NCI-H2196 (cell line): ENCODE results near the gene TIMMDC1.

Experiments
- DNase-seq: peaks from one replicate; lab custom pipeline; 2025; ENCODE audit not compliant: unreplicated experiment; lab: John Stamatoyannopoulos, UW

Gene TIMMDC1

GRCh38 chr3:119498186-119499011 lies at the start of gene TIMMDC1:
Gene TIMMDC1 (plus strand): TSS chr3:119498547. CDS start chr3:119498734, 187 bp downstream.
- DNase-seq: peak; percentile 100

DNA sequence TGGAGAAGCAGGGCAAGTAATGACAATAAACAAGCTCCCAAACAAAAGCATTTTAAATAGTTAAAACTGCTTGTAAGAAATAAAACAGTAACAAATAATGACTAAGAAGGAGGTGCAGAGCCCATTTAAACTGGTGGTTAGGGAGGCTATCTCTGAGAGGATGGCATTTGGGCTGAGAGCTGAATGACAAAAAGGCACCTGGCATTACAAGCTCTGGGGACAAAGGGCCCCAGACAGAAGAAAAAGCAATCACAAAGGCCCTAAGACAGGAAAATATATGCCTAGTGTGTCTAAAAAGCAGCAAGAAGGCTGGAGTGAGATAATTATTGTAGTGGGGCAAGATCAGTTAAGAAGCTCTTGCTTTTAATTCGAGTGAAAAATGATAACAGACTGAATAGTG lies 44.5 kb upstream of the TIMMDC1 start:
- no peak for DNase-seq

GRCh38 chr3:119456469-119456868 lies 41.9 kb upstream of the TIMMDC1 start:
- no peak for DNase-seq

- no peak for DNase-seq
Observed at GRCh38 chr3:119457246-119457645, 41.1 kb upstream of the TIMMDC1 start.

- DNase-seq: peak; percentile 100
Observed at GRCh38 chr3:119463171-119464169, 34.9 kb upstream of the TIMMDC1 start, which contains the start of gene TMEM39A. Gene TMEM39A (minus strand): TSS chr3:119463615. CDS start chr3:119462074, 1,541 bp downstream.

GRCh38 chr3:119468041-119468440 lies 30.3 kb upstream of the TIMMDC1 start:
- DNase-seq: no peak

DNA sequence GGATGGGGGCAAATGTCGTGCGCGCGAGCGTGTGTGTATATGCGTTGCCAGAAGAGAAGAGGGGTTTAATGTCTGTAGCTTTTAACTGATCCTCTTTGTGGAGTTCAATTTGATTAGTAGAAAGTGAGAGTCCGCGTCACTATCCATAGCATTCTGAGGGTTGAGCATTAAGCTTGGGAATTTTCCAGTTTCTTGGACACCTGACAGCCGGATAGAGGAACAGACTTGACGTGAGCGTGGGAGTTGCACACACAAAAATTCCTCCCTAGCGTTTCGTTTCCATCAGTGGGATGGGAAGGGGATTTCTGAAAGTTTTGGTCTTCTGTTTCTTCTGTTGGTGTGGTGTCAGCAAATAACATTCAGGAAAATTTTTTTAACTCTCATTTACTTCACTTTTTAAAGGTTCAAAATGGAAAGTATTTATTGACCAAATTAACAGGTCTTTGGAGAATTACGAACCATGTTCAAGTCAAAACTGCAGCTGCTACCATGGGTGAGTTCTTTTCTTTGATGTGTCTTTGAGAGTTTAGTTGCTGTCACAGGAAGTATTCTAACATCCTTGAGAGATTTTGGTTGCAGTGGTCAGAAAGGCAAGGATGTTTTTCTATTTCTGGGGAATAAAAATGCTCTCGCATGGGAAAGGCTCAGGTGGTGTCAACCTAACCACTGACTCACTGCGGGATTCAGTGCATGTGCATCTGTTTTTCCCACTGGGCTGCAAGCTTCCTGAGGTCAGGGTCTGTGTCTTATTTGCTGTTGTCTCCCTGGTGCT lies 28.7 kb upstream of the TIMMDC1 start:
- no peak for DNase-seq

GRCh38 chr3:119470866-119471265 lies 27.5 kb upstream of the TIMMDC1 start:
- no peak for DNase-seq

DNA sequence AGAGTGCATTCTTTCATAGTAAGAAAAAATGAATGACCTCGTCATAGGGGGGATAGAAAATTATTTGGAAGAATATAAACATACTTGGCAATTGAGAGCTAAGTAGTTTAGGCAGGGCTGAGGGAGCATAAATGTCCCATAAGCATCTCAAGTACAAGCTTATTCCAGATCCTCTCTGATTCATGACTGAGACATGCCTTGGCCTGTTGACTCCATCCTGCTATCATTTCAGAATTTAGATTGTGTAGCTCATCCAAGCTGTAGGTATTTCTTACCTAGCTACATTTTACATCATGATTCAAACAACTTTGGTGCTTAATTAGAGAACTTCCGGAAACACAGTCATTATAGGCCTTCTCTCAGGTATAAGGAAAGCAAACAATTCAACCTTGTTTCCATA lies 17.3 kb upstream of the TIMMDC1 start:
- no peak for DNase-seq

- no peak for DNase-seq
Observed at GRCh38 chr3:119483101-119483500, 15.2 kb upstream of the TIMMDC1 start.

DNA sequence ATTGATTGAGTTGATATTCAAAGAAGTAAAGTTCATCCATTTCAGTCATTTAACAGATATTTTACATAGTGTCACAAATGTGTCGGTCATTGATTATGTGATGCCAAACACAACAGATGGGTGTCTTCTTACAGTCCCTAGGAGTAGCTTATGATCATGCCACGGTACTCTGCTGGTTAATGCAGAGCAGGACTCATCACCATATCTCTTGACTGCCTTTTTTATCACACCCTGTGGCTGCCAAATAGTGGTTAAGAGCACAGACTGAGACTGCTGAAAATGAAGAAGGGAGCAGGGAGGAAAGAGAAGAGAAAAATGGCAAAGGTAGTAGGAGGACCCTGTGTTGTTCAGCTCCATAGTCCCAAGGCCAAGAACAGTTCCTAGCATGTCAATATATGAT lies 12.8 kb upstream of the TIMMDC1 start:
- DNase-seq: no peak

DNA sequence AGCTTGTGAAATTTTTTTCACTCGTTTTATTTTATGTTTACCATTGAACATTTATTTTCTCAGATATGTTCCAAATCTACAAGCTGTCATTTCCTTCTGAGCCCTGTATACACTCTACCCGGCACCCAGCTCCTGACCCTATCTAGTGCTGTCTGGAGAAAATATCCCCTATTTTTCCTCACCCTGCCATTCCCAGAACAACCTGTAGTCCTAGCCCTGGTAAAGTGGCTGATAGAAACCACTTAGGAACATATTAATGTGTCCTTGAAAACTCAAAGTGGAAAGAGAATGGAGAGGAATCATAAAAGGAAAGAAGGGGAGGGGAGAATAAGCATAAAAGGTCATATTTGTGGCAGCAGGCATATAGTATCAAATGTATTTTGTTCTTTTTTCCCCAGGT lies 8.2 kb upstream of the TIMMDC1 start:
- DNase-seq: no peak

DNA sequence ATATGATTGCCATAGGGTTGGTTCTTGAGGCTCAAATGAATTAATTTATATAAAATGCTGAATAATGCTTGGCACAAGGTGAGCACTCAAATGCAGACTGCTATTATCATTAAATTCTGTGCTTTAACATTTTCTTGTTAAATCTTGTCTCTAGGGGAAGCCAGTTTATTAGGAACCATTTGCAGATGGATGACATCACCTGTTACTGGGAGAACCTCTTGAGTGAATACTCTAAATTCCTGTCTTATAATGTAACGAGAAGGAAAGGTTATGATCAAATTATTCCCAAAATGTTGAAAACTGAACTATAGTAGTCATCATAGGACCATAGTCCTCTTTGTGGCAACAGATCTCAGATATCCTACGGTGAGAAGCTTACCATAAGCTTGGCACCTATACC lies 6.2 kb upstream of the TIMMDC1 start:
- no peak for DNase-seq

GRCh38 chr3:119492810-119493209 lies 5.5 kb upstream of the TIMMDC1 start:
- DNase-seq: no peak

DNA sequence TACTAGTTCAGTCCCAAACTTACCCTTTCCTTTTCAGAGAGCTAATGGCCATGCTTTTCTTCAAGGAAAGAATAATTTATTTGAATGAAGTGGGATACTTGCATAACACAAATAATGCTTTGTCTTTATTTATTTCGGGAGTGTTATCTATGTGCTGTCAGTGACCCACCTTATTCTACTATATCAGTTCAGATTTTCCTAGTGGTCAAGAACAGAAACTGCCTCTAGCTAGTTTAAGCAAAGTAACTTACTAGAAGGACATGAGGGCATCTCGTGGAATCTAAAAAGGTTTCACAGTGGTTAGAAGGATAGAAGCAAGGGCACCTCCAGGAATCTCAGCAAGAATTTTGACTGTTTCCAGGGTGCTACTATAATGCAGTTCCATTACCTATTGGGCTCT lies 3.8 kb upstream of the TIMMDC1 start:
- DNase-seq: no peak

- DNase-seq: peak; percentile 16
Observed at GRCh38 chr3:119497820-119498185, 544 bp upstream of the TIMMDC1 start.

DNA sequence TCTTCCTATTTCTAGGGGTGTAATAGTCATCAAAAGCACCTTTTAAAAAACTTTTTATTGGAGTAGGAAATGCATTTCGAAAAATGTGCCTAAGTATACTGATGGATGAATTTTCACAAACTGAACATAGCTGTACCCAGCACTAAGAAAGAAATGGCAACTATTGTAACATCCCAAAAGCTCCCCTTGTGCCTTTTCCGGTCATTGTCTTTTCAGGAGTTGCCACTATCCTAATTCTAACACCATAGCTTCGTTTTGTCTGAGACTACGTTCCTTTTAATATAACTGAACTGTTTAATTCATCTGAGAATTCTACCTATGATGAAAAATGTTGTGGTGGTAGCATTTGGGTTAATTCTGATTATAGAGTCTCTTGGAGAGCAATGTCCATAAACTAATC lies 1.9 kb downstream of the TIMMDC1 start:
- DNase-seq: no peak

DNA sequence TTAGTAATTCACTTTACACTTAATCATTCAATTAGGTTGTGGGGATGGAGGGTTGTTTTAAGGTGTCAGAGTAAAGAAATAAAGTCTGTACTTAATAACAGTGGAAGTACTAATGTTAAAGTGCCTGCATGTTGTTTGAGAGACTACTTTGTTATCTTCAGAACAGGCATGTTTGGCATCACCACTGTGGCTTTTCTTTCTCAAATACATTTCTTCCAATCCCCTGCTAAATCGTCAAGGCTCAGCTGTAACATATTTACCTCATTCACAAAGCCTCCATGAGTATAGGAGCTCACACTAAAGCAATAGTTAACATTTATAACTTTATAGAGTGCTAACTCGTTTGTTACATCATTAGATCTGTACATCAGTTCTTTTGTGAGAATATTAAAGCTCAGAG lies 2.6 kb downstream of the TIMMDC1 start:
- DNase-seq: no peak

GRCh38 chr3:119506631-119507030 lies 8.3 kb downstream of the TIMMDC1 start:
- no peak for DNase-seq

DNA sequence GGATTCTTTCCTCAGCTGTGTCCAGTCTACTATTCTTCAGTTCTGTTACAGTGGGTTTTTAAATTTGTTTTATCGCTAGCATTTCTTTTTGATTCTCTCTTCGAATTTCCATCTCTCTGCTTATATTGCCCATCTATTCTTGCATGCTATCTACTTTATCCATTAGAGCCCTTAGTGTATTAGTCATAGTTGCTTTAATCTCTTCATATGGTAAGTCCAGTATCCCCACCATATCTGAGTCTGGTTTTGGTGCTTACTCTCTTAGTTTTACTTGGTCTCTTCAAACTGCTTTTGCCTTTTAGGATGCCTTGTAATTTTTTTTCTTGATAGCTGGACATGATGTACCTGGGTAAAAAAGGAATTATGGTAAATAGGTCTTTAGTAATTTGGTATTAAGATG lies 9.1 kb downstream of the TIMMDC1 start:
- DNase-seq: no peak
